MCF 10A (cell line): ENCODE data around the gene OR2T29. TPM values are rescaled to one million over a fixed set of nuclear protein-coding genes. Genes with fewer than 3 reads are reported as not detected.
"Not testable (repeated sequence)": the region's sequence is repeated elsewhere in the genome, so short reads cannot be mapped to it uniquely, and the experiment has no call there.

Experiments
- BruUV-seq: library from RNA; stranded (reverse); fragments of 400-500 nt; replicated peaks from 2 replicates; lab custom pipeline; 2021; lab: Mats Ljungman, UMichigan
- CTCF ChIA-PET: fragments of 300-600 bp; sonication (Branson Sonifier 250); formaldehyde crosslinking; extraction: SDS; loops from one replicate; lab custom pipeline; 2021; ENCODE audit warnings: antibody characterized with exemption, inconsistent platforms; lab: Yijun Ruan, JAX
- POLR2A ChIA-PET: fragments of 300-600, 350-650 bp; sonication (Branson Sonifier 250); formaldehyde crosslinking; extraction: SDS; loops from one replicate; lab custom pipeline; 2020; ENCODE audit warnings: antibody characterized with exemption, inconsistent platforms; lab: Yijun Ruan, JAX
- DNase-seq: peaks from one replicate; pipeline ENCODE4 v3.0.0-alpha.2; 2018; ENCODE audit not compliant: unreplicated experiment
- H3K27ac Mint-ChIP-seq: one replicate; pipeline ENCODE4 v1.8.0; 2022; ENCODE audit warnings: mild to moderate bottlenecking, low read depth, mixed read lengths; ENCODE audit not compliant: unreplicated experiment
- H3K27me3 Mint-ChIP-seq: one replicate; pipeline ENCODE4 v1.8.0; 2022; ENCODE audit warnings: mixed read lengths; ENCODE audit not compliant: insufficient read depth, unreplicated experiment
- H3K36me3 Mint-ChIP-seq: one replicate; pipeline ENCODE4 v1.8.0; 2022; ENCODE audit warnings: mild to moderate bottlenecking, moderate library complexity, mixed read lengths; ENCODE audit not compliant: insufficient read depth, unreplicated experiment
- H3K4me1 Mint-ChIP-seq: one replicate; pipeline ENCODE4 v1.8.0; 2022; ENCODE audit warnings: mixed read lengths; ENCODE audit not compliant: insufficient read depth, unreplicated experiment
- H3K4me3 Mint-ChIP-seq: one replicate; pipeline ENCODE4 v1.8.0; 2022; ENCODE audit warnings: mild to moderate bottlenecking, moderate library complexity, mixed read lengths; ENCODE audit not compliant: unreplicated experiment
- H3K9me3 Mint-ChIP-seq: one replicate; pipeline ENCODE4 v1.8.0; 2022; ENCODE audit warnings: mixed read lengths; ENCODE audit not compliant: unreplicated experiment
- intact Hi-C: fragments of 100-400 bp; cut with micrococcal nuclease; formaldehyde crosslinking; loops from 2 replicates; pipeline ENCODE4 v1.14.1; 2022
- total RNA-seq: library from RNA; stranded (reverse); gene quantifications from 2 replicates; pipeline ENCODE4 v1.2.3, GENCODE V29; 2022

The OR2T29 gene
- total RNA-seq, 1 experiment from 2014 or later: not detected

DNA sequence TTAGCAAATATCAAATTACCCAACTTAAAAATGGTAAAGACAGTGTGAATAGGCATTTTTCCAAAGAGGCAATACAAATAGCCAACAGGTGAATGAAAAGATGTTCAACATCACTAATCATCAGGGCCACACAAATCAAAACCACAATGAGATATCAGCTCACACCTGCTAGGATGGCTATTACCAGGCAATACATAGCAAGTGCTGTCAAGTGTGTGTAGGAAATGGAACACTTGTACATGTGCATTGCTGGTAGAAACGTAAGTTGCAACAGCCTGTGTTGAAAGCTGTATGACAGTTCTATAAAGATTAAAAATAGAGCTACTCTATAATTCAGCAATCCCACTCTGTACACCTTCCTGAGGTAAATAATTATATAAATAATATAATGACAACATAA, 9.5 kb upstream of the OR2T29 start:
- peaks cover 45% of the 10 kb centered on the region for H3K27me3 Mint-ChIP-seq
- intact Hi-C loops, POLR2A ChIA-PET, DNase-seq, CTCF ChIA-PET, H3K4me3 Mint-ChIP-seq, BruUV-seq, H3K36me3 Mint-ChIP-seq, H3K9me3 Mint-ChIP-seq, H3K4me1 Mint-ChIP-seq, H3K27ac Mint-ChIP-seq: not testable (repeated sequence)

DNA sequence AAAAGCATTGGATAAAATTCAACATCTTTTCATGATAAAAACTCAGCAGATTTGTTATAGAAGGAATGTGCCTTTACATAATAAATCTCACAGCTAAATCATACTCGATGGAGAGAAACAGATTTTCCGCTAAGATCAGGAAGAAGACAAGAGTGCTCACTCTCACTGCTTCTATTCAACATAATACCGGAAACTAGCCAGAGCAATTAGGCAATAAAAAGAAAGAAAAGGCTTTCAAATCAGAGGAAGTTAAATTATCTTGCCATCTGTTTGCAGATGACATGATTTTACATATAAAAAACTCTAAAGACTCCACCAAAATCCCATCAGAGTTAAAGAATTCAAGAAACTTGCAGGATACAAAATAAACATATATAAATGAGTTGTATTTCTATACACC, 8.2 kb upstream of the OR2T29 start:
- H3K4me1 Mint-ChIP-seq, BruUV-seq, H3K36me3 Mint-ChIP-seq, CTCF ChIA-PET, H3K27ac Mint-ChIP-seq, intact Hi-C loops, H3K4me3 Mint-ChIP-seq, POLR2A ChIA-PET, DNase-seq, H3K9me3 Mint-ChIP-seq: not testable (repeated sequence)
- H3K27me3 Mint-ChIP-seq: peaks cover 47% of the 10 kb centered on the region

DNA sequence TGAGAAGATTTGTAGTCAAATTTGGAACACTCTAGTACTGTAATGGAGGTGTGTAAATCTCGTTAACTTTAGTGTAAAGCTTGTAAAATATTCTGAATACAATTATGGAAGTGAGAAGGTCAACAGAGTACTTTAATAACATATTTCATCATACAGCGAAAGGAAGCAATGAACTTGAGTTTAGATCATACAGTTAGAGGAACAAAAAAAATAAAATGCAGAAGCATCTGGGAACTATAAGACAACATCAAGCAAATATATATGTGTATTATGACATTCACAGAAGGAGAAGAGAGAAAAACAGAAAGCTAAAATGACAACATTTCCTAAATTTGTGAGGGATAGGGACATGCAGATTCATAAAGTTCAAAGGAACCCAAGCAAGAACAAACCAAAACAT, 6.5 kb upstream of the OR2T29 start:
- CTCF ChIA-PET: interaction anchor here (0.6 kb wide), 1 partner anchor 174 kb away, joined by 3 read pairs; no protein-coding TSS in a partner anchor
- H3K4me1 Mint-ChIP-seq, H3K36me3 Mint-ChIP-seq, DNase-seq, H3K9me3 Mint-ChIP-seq, intact Hi-C loops, POLR2A ChIA-PET, H3K27ac Mint-ChIP-seq, H3K4me3 Mint-ChIP-seq, BruUV-seq: not testable (repeated sequence)
- peaks cover 37% of the 10 kb centered on the region for H3K27me3 Mint-ChIP-seq

DNA sequence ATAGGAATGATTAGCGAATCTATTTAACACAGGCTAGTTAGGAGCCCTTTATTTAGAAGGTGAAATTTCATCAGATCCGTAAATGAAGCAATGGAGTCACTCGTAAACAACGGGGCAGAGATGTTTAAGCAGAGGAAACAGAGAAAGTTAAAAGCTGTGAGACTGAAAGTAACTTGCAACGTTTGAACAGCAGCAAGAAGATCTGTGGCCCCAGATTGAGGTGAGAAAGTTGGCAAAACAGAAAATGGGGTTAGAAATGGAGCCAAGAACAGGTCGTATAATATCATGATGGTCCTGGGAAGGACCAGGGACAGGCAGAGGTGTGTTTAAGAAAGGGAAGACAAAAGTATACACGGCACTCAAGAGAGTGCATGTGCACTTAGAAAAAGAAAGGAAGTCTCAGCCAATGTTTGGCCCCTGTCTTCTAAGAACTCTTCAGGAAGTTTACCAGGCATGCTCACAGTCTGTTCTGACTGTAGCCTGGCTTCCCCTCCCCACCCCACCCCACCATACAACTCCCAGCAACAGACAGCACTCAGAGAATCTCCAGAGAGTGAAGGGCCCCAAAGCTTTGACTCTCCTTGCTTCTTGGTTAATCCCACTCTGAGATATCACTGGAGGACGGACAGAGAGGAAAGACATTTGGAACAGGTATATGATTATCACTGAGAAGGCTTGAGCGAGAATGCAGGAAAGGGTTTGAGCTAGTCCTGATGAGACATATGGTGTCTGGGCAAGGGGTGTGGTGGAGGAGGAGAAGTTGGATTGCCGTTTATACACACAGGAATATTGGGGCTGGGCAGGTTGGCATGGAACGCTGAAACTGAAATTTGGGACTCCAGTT, 3.2 kb upstream of the OR2T29 start:
- H3K27me3 Mint-ChIP-seq: peaks cover 40% of the 10 kb centered on the region
- CTCF ChIA-PET: interaction anchor here (0.5 kb wide), 1 partner anchor 45 kb away, joined by 3 read pairs; no protein-coding TSS in a partner anchor
- intact Hi-C loops, POLR2A ChIA-PET, H3K36me3 Mint-ChIP-seq, H3K4me3 Mint-ChIP-seq, H3K9me3 Mint-ChIP-seq, H3K4me1 Mint-ChIP-seq, BruUV-seq, H3K27ac Mint-ChIP-seq, DNase-seq: not testable (repeated sequence)

DNA sequence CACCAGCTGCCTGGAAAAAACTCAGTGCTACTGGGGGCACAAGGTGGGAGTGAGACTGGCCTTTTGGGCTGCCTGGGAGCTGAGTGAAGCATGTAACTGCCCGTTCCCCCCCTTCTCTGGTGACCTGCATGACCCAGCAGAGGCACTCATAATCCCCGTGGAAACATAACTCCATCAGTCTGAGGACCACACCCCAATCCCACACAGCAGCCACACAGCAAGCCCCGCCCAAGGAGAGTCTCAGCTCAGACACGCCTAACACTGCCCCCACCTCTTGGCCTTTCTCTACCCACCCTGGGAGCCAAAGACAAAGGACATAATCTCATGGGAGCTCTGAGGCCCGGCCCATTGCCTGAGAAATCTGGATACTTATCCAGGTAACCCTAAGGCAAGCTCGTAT, 11.5 kb downstream of the OR2T29 start:
- H3K4me1 Mint-ChIP-seq, H3K9me3 Mint-ChIP-seq, H3K4me3 Mint-ChIP-seq, POLR2A ChIA-PET, BruUV-seq, CTCF ChIA-PET, intact Hi-C loops, H3K36me3 Mint-ChIP-seq, DNase-seq, H3K27ac Mint-ChIP-seq: not testable (repeated sequence)
- peaks cover 19% of the 10 kb centered on the region for H3K27me3 Mint-ChIP-seq

DNA sequence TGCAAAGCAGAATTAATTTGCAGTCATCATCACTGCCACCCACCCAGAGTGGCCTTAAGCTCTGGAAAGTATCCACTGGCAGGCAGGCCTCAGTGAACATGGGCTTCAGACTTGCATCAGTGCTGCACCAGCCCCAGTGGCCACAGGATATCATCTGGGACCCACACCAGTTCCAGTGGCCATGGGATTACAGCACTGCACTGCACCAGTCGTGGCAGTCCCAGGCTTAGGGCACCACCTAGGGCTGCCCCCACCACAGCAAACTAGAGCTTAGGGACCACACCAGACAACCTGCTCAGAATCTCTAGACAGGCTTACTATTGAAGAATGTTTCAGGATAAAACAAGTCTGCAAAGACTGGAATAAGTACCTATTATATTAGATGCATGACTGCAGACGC, 15.2 kb downstream of the OR2T29 start:
- DNase-seq, H3K27me3 Mint-ChIP-seq, BruUV-seq, CTCF ChIA-PET, H3K4me3 Mint-ChIP-seq, H3K4me1 Mint-ChIP-seq, intact Hi-C loops, H3K27ac Mint-ChIP-seq, H3K36me3 Mint-ChIP-seq, POLR2A ChIA-PET, H3K9me3 Mint-ChIP-seq: not testable (repeated sequence)

DNA sequence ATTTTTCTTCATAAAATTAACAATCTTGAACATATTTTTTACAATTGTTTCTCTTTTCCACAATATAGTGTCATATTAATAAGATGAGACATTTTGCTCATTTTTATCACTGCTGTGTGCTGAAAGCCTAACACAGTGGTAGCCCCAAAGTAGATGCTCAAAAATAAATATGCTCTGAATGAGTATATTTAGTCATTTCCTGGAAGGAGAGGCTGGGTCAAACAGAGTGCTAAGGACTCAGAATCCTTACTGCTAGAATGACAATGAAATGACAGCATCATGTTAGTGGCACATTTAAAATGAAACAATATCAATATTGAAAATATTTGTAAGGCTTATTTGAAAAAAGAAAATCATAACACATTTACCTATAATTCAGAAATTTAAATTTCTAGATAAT, 25.1 kb downstream of the OR2T29 start:
- CTCF ChIA-PET: not testable (repeated sequence)

More for the DNA sequence above, 25.1 kb downstream of the OR2T29 start:
- H3K27ac Mint-ChIP-seq, H3K4me1 Mint-ChIP-seq, POLR2A ChIA-PET, DNase-seq, BruUV-seq, intact Hi-C loops, H3K36me3 Mint-ChIP-seq, H3K4me3 Mint-ChIP-seq, H3K27me3 Mint-ChIP-seq, H3K9me3 Mint-ChIP-seq: not testable (repeated sequence)
